ENCODE results near the gene XAF1.

- TF ChIP-seq, protein P1, sequence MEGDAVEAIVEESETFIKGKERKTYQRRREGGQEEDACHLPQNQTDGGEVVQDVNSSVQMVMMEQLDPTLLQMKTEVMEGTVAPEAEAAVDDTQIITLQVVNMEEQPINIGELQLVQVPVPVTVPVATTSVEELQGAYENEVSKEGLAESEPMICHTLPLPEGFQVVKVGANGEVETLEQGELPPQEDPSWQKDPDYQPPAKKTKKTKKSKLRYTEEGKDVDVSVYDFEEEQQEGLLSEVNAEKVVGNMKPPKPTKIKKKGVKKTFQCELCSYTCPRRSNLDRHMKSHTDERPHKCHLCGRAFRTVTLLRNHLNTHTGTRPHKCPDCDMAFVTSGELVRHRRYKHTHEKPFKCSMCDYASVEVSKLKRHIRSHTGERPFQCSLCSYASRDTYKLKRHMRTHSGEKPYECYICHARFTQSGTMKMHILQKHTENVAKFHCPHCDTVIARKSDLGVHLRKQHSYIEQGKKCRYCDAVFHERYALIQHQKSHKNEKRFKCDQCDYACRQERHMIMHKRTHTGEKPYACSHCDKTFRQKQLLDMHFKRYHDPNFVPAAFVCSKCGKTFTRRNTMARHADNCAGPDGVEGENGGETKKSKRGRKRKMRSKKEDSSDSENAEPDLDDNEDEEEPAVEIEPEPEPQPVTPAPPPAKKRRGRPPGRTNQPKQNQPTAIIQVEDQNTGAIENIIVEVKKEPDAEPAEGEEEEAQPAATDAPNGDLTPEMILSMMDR (optimal IDR thresholded peaks at IDR 0.05 in 1 of 3, IDR thresholded peaks at IDR 0.05 in 1 of 3, conservative IDR thresholded peaks at IDR 0.05 in 1 of 3; ENCODE audit: extremely low read depth in 1 of 3, insufficient read depth in 2 of 3, low read length in 3 of 3), result no peak
- no peak for TF ChIP-seq EZH2 (IDR thresholded peaks at IDR 0.05; ENCODE audit: low read length)
Measured at GRCh38 chr17:6812295-6812694, 56.4 kb downstream of the XAF1 start.

Data from keratinocyte (primary cell).